Activated CD4-positive, alpha-beta T cell treated with anti-CD3 and anti-CD28 coated beads for 24 hours (primary cell): ENCODE measurements around the gene LCN1.
A peak's percentile ranks its signal among the peaks of the same experiment; 100 is the strongest.

ENCODE experiments used
- DNase-seq, 2 donors: peaks; one replicate each; pipeline ENCODE4 v3.0.0-alpha.2; 2020; ENCODE audit warnings: low read depth in 2 of 2

The LCN1 gene

DNA sequence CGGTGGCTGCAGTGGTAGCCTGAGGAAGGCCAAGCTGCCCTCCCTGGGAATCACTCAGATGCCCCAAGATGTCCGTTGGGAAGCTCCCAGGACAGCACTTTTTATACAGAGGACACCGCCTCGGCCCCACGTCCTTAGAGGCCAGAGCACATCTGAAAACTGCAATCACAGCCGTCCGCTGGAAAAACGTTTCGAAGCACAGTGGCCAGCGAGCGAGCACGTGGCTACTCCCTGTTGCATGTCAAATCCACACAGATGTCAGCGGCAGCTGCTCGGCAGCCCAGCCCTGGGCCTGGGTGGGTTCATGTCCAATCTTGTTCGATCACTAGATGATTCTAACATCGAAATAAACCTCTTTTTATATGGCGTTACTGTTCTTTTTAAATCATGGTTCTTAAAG, 32.7 kb upstream of the LCN1 start:
- DNase-seq, result no peak

GRCh38 chr9:135489188-135489906, 31.9 kb upstream of the LCN1 start:
- no peak for DNase-seq

DNA sequence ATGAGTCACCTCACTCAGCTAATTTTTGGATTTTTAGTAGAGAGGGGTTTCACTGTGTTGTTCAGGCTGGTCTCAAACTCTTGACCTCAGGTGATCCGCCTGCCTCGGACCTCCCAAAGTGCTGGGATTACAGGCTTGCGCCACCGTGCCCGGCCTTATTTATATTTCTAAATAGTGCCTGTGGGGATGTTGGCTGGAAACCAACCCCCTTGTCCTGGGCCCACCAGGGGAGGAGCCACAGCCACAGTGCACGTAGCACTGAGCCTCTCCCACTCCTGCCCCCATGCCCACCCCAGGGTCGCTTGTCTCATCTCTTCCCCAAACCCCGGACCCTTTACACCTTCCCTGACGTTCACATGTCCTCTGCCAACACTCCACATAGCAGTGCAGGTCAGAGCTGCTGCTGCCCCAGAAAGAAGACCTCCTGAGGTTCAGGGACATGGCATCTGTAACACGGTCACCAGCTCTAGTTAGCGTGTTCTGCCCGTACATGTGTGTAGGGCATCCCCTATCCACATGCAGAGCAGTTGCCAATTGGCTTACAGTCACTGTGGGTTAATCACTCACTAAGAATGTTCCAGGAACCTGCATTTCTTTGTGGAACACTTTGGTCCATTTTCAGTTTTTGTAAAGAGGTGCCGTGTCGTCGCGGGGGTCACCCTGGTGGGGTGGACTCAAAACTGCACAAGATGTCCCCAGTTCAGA, 30.9 kb upstream of the LCN1 start:
- DNase-seq, result no peak

DNA sequence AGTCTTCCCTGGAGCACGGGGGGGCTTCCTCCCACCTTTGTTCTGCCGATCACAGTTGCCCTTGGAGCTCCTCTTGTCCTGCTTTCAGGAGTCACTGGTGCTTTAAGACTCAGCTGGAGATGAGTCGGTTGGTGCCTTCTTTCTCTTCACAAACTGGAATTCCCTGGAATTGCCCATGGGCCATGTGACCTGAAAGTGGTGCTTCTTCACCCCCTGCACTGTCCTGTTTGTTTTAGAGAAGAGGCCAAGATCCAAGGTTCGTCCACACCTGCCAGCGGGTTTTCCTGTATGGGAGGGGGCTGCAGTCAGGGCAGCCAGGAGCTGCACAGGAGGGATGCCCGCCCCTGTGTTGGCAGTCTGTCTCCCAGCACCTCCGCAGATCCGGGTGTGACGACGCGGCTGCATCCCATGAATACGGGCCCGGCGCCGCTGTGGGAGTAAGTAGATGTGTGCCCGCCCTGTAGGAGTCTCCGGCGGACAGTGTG, 30.2 kb upstream of the LCN1 start:
- no peak for DNase-seq

DNA sequence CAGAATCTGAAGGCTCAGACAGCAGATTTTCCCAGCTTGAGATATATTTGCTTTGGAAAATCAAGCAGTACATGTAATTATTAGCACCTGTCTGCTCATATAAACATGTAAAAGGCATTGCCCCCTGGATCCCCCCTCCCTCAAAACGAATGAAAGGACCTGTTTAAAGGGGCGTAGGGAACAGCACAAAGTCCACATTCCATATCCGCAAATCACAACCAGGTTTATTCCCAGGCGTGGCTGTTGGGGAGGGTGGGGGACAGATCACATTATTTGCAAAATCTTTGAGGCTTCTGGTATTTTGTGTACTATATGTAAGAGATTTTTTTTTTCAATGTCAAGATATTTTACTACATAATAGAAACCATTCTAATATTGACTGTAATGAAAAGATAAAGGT, 29.5 kb upstream of the LCN1 start:
- DNase-seq, result no peak

DNA sequence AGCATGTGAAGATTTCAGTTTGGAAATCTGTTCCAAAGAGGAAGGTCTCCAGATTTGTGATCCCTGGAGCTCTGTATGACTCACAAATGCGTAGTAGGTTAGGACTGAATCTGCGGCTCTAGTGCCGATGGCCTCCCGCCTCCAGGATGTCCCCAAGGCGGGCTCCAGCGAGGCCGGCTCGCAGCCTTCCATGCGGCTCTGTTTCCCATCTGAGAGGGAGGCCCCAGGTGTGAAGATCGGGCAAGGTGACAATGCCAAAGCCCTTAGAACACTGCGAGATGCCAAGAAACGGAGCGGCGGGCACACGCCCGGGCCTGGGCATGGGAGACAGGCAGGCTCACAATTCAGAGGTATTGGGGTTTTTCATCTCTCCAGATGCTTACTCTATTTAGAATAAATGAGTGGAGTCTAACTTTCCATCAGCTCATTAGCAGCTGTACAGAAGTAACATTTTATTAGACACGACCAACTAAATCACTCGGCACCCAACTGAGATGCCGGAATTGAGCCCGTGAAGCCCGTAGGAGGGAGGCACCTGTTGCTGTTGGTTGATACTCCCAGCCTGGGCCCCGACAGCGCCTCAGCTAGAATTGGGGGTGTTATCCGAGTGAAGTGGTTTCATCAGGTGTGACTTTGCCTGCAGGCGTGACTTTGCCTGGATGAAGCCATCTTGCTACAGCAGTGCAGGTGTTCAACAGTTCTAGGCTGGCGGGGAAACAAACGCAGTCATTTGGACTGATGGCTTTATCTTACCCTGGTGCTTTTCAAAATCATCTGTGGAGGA, 28.2 kb upstream of the LCN1 start:
- DNase-seq, result no peak

GRCh38 chr9:135494791-135495559, 26.3 kb upstream of the LCN1 start:
- DNase-seq, result no peak

- no peak for DNase-seq
These were observed 22.7 kb upstream of the LCN1 start for GRCh38 chr9:135498381-135499126.

GRCh38 chr9:135499326-135500070, 21.7 kb upstream of the LCN1 start:
- DNase-seq, result peak; percentile 85 to 88

DNA sequence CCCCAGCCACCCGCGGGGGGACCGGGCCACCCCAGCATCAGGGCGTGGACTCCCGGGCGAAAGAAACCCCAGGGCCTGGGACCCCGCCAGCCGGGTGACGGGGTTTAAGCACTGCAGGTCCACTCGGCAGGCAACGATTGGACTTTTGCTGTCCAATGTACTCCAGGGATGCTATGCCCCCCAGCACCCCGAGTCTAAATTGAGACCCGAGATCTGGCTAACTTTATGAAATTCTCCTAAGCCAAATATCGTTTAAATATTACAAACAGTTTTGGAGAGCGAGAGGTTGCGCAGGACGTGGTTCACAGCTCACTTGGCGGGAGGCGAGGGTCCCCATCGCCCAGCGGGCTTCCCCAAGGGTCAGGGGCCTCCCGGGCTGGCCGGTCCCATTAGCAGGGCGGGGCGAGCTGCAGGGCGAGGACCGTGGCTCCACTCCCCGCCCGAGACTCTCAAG, 21.1 kb upstream of the LCN1 start:
- no peak for DNase-seq

- DNase-seq, result peak; percentile 69 to 77
These were observed 20.5 kb upstream of the LCN1 start, which contains the start of gene MRPS2 for GRCh38 chr9:135500525-135501260. Gene MRPS2 (plus strand): TSS chr9:135500682. CDS start chr9:135500711, 29 bp downstream.

DNA sequence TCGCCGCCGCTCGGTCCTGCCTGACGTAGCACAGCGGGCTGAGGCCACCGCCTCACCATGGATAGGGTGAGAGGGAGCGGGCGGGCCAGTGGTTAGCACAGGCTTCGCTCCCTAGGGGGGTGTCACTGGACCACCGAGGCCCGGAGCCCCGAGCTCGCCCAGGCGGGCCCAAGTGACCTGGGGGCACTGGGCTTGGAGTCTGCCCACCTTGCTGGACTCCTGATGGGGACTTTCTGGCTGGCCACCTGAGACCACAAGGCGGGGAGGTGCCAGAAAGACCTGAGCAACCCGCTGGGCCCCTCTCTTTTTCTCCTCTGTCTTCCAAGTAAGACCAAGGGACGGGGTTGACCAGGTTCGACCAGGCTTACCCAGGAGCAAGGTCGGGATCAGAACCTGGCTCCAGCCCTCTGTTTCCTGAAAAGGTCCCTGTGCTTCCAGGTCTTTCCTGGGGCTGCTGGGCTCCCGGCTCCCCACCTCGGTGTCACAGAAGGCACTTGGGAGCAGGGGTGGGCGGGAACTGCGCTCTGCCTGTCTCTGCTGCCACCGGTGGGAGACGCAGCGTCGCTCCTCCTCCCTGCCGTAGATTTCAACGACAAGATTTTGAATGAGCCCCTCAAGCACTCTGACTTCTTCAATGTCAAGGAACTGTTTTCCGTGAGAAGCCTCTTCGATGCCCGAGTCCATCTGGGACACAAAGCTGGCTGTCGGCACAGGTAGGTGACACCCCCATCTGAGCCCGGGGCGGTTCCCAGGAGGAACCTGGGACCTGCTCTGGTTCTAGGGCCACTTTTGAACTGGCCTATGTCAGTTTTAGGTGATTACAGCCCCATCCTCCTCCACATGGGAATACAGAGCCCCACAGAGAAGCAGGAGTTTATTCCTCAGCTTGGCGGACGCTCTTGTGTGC, 19.7 kb upstream of the LCN1 start:
- no peak for DNase-seq

GRCh38 chr9:135502168-135502872, 18.9 kb upstream of the LCN1 start:
- DNase-seq, result no peak

GRCh38 chr9:135502873-135503321, 18.3 kb upstream of the LCN1 start:
- DNase-seq, result no peak

- no peak for DNase-seq
These were observed 17.6 kb upstream of the LCN1 start for GRCh38 chr9:135503371-135504261.
